Panc1 (cell line): Measurements from ENCODE around the gene ZNF691.
"Not testable (repeated sequence)": the region's sequence is repeated elsewhere in the genome, so short reads cannot be mapped to it uniquely, and the experiment has no call there.

ENCODE experiments used
- CTCF ChIP-seq: fragments of 450-650 bp; IDR thresholded peaks from 2 replicates; pipeline ENCODE4 v1.5.1; 2017; ENCODE audit warnings: mild to moderate bottlenecking
- POLR2AphosphoS5 ChIP-seq: IDR thresholded peaks from 2 replicates; pipeline ENCODE4 v1.6.1; 2012; ENCODE audit warnings: mild to moderate bottlenecking, low read depth, low read length, moderate library complexity

DNA sequence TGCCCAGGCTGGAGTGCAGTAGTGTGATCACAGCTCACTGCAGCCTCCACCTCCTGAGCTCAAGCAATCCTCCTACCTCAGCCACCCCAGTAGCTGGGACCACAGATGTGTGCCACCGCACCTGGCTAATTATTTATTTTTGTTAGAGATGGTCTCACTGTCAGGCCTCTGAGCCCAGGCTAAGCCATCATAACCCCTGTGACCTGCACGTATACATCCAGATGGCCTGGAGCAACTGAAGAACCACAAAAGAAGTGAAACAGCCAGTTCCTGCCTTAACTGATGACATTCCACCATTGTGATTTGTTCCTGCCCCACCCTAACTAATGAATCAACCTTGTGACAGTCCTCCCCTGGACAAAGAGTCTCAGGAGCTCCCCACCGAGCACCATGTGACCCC, 10.1 kb downstream of the ZNF691 start:
- TF ChIP-seq CTCF, POLR2AphosphoS5: not testable (repeated sequence)
